Fibroblast of mammary gland (primary cell): Measurements from ENCODE around the gene EIF2D.

Experiments
- DNase-seq: peaks from one replicate; pipeline ENCODE4 v3.0.0-alpha.2; 2010; ENCODE audit warnings: low read depth
- H3K4me3 ChIP-seq: 2 replicates; pipeline ENCODE4 v1.5.1; 2011; ENCODE audit warnings: low read depth, mild to moderate bottlenecking, low read length, moderate library complexity; ENCODE audit not compliant: control insufficient read depth
- TF ChIP-seq, protein P1 (sequence below): conservative IDR thresholded peaks from 2 replicates; pipeline ENCODE4 v1.5.1; 2011; ENCODE audit warnings: low read depth, low read length, inconsistent platforms; ENCODE audit not compliant: control insufficient read depth, insufficient read depth

The EIF2D gene

DNA sequence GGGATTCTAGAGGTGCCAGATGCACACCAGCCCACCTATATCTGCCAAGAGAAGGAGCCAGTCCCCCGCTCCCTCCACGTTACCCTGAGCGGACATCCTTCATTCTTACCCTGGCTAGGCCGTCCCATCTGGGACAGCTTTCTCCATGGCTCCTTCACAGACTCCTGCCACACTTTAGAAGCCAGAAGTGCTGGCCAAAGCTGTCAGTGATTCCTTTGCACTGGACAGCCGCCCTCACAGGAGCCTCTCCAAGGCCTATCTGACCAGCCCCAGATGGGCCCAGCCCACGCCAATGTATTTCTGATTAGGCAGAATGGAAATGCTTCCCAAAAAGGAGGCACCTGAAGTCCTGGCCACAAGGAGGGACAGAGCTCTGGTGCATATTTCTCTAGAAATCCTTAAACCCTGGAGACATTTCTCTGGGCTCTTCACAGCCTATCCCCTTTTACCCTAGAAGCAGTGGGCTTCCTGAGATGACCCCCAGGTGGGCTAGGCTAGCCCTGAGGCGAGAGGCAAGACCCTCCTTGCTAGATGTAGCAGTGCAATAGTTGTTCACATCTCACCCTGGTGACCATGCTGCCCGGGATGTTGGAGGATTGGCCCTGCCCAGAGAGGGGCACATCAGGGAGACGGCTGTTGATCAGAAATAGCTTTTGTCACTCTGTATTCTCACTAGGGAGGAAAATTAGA lies 60.8 kb downstream of the EIF2D start:
- H3K4me3 ChIP-seq = no peak overlapping the region
- DNase-seq = no peak

GRCh38 chr1:206550446-206550845 lies 61.8 kb downstream of the EIF2D start:
- DNase-seq = no peak
- H3K4me3 ChIP-seq = no peak overlapping the region
- TF ChIP-seq, protein P1, sequence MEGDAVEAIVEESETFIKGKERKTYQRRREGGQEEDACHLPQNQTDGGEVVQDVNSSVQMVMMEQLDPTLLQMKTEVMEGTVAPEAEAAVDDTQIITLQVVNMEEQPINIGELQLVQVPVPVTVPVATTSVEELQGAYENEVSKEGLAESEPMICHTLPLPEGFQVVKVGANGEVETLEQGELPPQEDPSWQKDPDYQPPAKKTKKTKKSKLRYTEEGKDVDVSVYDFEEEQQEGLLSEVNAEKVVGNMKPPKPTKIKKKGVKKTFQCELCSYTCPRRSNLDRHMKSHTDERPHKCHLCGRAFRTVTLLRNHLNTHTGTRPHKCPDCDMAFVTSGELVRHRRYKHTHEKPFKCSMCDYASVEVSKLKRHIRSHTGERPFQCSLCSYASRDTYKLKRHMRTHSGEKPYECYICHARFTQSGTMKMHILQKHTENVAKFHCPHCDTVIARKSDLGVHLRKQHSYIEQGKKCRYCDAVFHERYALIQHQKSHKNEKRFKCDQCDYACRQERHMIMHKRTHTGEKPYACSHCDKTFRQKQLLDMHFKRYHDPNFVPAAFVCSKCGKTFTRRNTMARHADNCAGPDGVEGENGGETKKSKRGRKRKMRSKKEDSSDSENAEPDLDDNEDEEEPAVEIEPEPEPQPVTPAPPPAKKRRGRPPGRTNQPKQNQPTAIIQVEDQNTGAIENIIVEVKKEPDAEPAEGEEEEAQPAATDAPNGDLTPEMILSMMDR = no peak

More for the DNA sequence above, 60.8 kb downstream of the EIF2D start:
- TF ChIP-seq, protein P1 = no peak

- TF ChIP-seq, protein P1 = no peak
- no peak overlapping the region for H3K4me3 ChIP-seq
- DNase-seq = no peak
Observed at GRCh38 chr1:206547104-206547503, 65.2 kb downstream of the EIF2D start.

- TF ChIP-seq, protein P1 = no peak
- H3K4me3 ChIP-seq = no peak overlapping the region
- no peak for DNase-seq
Observed at GRCh38 chr1:206545351-206545750, 66.9 kb downstream of the EIF2D start.

- H3K4me3 ChIP-seq = no peak overlapping the region
- TF ChIP-seq, protein P1 = peak; percentile 82
- DNase-seq = peak; percentile 46
Observed at GRCh38 chr1:206544562-206545257, 67.6 kb downstream of the EIF2D start.
